CD4-positive, alpha-beta T cell (primary cell): ENCODE results near the gene MAP4K3. TPM values are rescaled to one million over a fixed set of nuclear protein-coding genes. Genes with fewer than 3 reads are reported as not detected.

Experiments
- ATAC-seq: fragments of 200-7000 bp; cut with Tn5 transposase; one replicate; pipeline ENCODE4 v1.10.0; 2022; ENCODE audit warnings: mild to moderate bottlenecking; ENCODE audit not compliant: poor library complexity
- CTCF ChIA-PET: fragments of 350-600 bp; sonication (Branson Sonifier 250); formaldehyde crosslinking; loops from one replicate; lab custom pipeline; 2021; ENCODE audit warnings: antibody characterized with exemption, inconsistent platforms; lab: Charles Lee
- POLR2A ChIA-PET: fragments of 350-600 bp; sonication (Branson Sonifier 250); formaldehyde crosslinking; loops from one replicate; lab custom pipeline; 2021; ENCODE audit warnings: antibody characterized with exemption, inconsistent platforms; lab: Charles Lee
- DNase-seq, 14 experiments: peaks; one replicate each; pipeline ENCODE4 v3.0.0-alpha.2; 2013 to 2020; ENCODE audit warnings: mixed read lengths in 2 of 14
- H3K27ac ChIP-seq, 2 donors: one replicate each; pipeline versions ENCODE4 v1.5.1 to v1.7.0; 2013; ENCODE audit warnings: low read length in 2 of 2, low read depth in 1 of 2, mild to moderate bottlenecking in 1 of 2
- H3K27me3 ChIP-seq, 2 experiments: 1 replicate in 1 of 2; 2 replicates in 1 of 2; pipeline versions ENCODE4 v1.6.1 to v1.7.0; 2013; ENCODE audit warnings: low read length in 2 of 2, control low read depth in 1 of 2, mild to moderate bottlenecking in 1 of 2, moderate library complexity in 1 of 2; ENCODE audit not compliant: insufficient read depth in 2 of 2, control insufficient read depth in 1 of 2
- H3K36me3 ChIP-seq: one replicate; pipeline ENCODE4 v1.6.1; 2013; ENCODE audit warnings: low read length, control low read depth; ENCODE audit not compliant: insufficient read depth
- H3K4me1 ChIP-seq: one replicate; pipeline ENCODE4 v1.6.1; 2013; ENCODE audit warnings: low read length, control low read depth; ENCODE audit not compliant: insufficient read depth
- H3K4me3 ChIP-seq: one replicate; pipeline ENCODE4 v1.5.1; 2013; ENCODE audit warnings: mild to moderate bottlenecking, low read length, moderate library complexity
- H3K9me3 ChIP-seq, 2 experiments: 1 replicate in 1 of 2; 2 replicates in 1 of 2; pipeline versions ENCODE4 v1.6.1 to v1.7.0; 2013; ENCODE audit warnings: low read length in 2 of 2, mild to moderate bottlenecking in 2 of 2, control low read depth in 1 of 2, moderate library complexity in 1 of 2; ENCODE audit not compliant: control insufficient read depth in 1 of 2, insufficient read depth in 1 of 2
- H3K27ac Mint-ChIP-seq: one replicate; pipeline ENCODE4 v1.8.0; 2020; ENCODE audit warnings: mixed read lengths
- H3K27me3 Mint-ChIP-seq: one replicate; pipeline ENCODE4 v1.8.0; 2021; ENCODE audit warnings: mixed read lengths
- H3K36me3 Mint-ChIP-seq: one replicate; pipeline ENCODE4 v1.8.0; 2021; ENCODE audit warnings: low read depth, mixed read lengths
- H3K4me1 Mint-ChIP-seq: one replicate; pipeline ENCODE4 v1.8.0; 2021; ENCODE audit warnings: low read depth, mixed read lengths
- H3K4me3 Mint-ChIP-seq: one replicate; pipeline ENCODE4 v1.8.0; 2020; ENCODE audit warnings: mild to moderate bottlenecking, mixed read lengths
- H3K9me3 Mint-ChIP-seq: one replicate; pipeline ENCODE4 v1.8.0; 2020; ENCODE audit warnings: mixed read lengths
- CTCF ChIP-seq: fragments of 200-600 bp; IDR thresholded peaks from one replicate; pipeline ENCODE4 v1.8.0; 2022; ENCODE audit warnings: antibody characterized with exemption, mild to moderate bottlenecking
- intact Hi-C, 2 experiments: fragments of 100-400 bp; cut with DNase I in 1 of 2; cut with micrococcal nuclease in 1 of 2; formaldehyde crosslinking; loops; one replicate each; pipeline versions ENCODE4 v1.15.1 to v1.9.0; 2023 to 2025; cut with DNase I, micrococcal nuclease
- total RNA-seq, 174 experiments: library from RNA in 2 of 174; stranded (reverse) in 2 of 174; gene quantifications; one replicate each; pipeline ENCODE4 v1.2.3 and lab custom pipeline; 2021 to 2026

The MAP4K3 gene
- total RNA-seq, 2 experiments from 2014 or later: 18.4 to 22.5 TPM

GRCh38 chr2:39416140-39416539, 20.9 kb downstream of the MAP4K3 start:
- no peak overlapping the region for H3K4me3 Mint-ChIP-seq
- DNase-seq (no peak), ATAC-seq (no peak)
- peaks cover 57% of the 10 kb centered on the region for H3K4me1 Mint-ChIP-seq
- no peaks in the 10 kb centered on the region for H3K9me3 ChIP-seq
- no peak overlapping the region for H3K4me3 ChIP-seq
- ChIA-PET POLR2A (no interaction called here), CTCF (no interaction called here)
- H3K27ac Mint-ChIP-seq: no peak overlapping the region
- H3K27me3 ChIP-seq: no peaks in the 10 kb centered on the region
- no peak overlapping the region for H3K27ac ChIP-seq
- no peak for TF ChIP-seq CTCF
- no peaks in the 10 kb centered on the region for H3K4me1 ChIP-seq
- H3K36me3 ChIP-seq: no peaks in the 10 kb centered on the region
- H3K27me3 Mint-ChIP-seq: no peaks in the 10 kb centered on the region
- no peaks in the 10 kb centered on the region for H3K36me3 Mint-ChIP-seq
- intact Hi-C loops: no loop called here
- no peaks in the 10 kb centered on the region for H3K9me3 Mint-ChIP-seq

DNA sequence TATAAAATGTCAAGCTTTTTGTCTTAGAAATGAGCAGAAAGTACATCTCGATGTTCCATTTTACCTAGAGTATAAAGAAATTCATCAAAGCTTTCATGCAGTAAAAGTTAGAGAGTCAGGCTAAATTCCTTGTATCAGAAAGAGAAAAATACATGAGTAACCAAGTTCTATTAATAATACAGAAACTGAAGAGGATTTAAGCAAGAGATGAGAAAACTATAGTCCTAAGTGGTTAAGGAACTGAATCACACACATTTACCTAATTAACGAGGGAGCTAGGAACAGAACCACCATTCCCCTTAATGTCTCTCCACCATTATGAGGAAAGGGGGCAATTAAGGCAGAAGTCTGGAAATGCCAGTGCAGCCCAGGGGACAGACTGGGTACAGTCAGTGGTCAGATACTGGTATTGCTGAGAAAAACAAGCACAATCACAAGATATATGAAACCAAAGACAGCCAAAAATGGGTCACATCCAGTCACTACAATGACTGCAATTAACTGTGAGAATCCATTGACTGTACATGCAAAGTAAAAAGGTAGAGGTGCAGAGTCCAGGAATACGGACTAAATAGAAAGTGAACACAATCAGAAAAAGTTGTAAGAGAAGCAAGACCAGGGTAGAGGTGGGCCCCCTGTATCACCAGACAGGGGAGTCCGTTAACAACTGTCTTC, 23.9 kb downstream of the MAP4K3 start:
- no peak for TF ChIP-seq CTCF
- ATAC-seq: no peak
- POLR2A ChIA-PET: no interaction called here

GRCh38 chr2:39411181-39411944, 25.7 kb downstream of the MAP4K3 start:
- peaks cover 3% of the 10 kb centered on the region for H3K4me1 ChIP-seq
- peaks cover 76% of the 10 kb centered on the region for H3K4me1 Mint-ChIP-seq
- H3K4me3 ChIP-seq: no peak overlapping the region
- H3K27me3 ChIP-seq: no peaks in the 10 kb centered on the region
- H3K27ac Mint-ChIP-seq: no peak overlapping the region
- TF ChIP-seq CTCF: no peak
- DNase-seq (no peak), ATAC-seq (no peak)
- no peaks in the 10 kb centered on the region for H3K9me3 Mint-ChIP-seq
- H3K36me3 Mint-ChIP-seq: no peaks in the 10 kb centered on the region
- no peak overlapping the region for H3K27ac ChIP-seq
- no peak overlapping the region for H3K4me3 Mint-ChIP-seq
- intact Hi-C loops: no loop called here
- POLR2A ChIA-PET: interaction anchor here (2.0 kb wide), 1 partner anchor 10 kb away, joined by 4 read pairs; no protein-coding TSS in a partner anchor
- H3K36me3 ChIP-seq: no peaks in the 10 kb centered on the region
- H3K9me3 ChIP-seq: no peaks in the 10 kb centered on the region
- CTCF ChIA-PET: no interaction called here
- no peaks in the 10 kb centered on the region for H3K27me3 Mint-ChIP-seq

More for the DNA sequence above, 23.9 kb downstream of the MAP4K3 start:
- H3K9me3 ChIP-seq: no peaks in the 10 kb centered on the region
- no peaks in the 10 kb centered on the region for H3K36me3 ChIP-seq
- Mint-ChIP-seq H3K9me3 (no peaks in the 10 kb centered on the region), H3K27ac (no peak overlapping the region), H3K36me3 (no peaks in the 10 kb centered on the region), H3K4me3 (no peak overlapping the region), H3K27me3 (no peaks in the 10 kb centered on the region), H3K4me1 (peaks cover 61% of the 10 kb centered on the region)
- peaks cover 3% of the 10 kb centered on the region for H3K4me1 ChIP-seq
- intact Hi-C loops: no loop called here
- no peak overlapping the region for H3K27ac ChIP-seq
- no peak overlapping the region for H3K4me3 ChIP-seq
- CTCF ChIA-PET: no interaction called here
- no peaks in the 10 kb centered on the region for H3K27me3 ChIP-seq
- DNase-seq: no peak
